PFSK-1 (cell line): ENCODE measurements around the gene COMMD6.

Source experiments
- FOXP2 ChIP-seq: optimal IDR thresholded peaks from 2 replicates; pipeline ENCODE3; 2011; ENCODE audit warnings: borderline replicate concordance, control low read depth, inconsistent platforms; ENCODE audit not compliant: insufficient read depth; ENCODE audit errors: extremely low read length, extremely low read depth
- POLR2AphosphoS5 ChIP-seq: IDR thresholded peaks from 2 replicates; pipeline ENCODE4 v1.6.1; 2012; ENCODE audit warnings: low read depth, mild to moderate bottlenecking, control low read depth, low read length, moderate library complexity
- SIN3A ChIP-seq: IDR thresholded peaks from 2 replicates; pipeline ENCODE4 v1.6.1; 2012; ENCODE audit warnings: mild to moderate bottlenecking, low read length, moderate library complexity, borderline replicate concordance; ENCODE audit not compliant: insufficient read depth
- TAF1 ChIP-seq: IDR thresholded peaks from 2 replicates; pipeline ENCODE4 v1.6.1; 2012; ENCODE audit warnings: low read length, control low read depth, borderline replicate concordance; ENCODE audit not compliant: insufficient read depth
- TF ChIP-seq, protein P1 (sequence below), 2 experiments: IDR thresholded peaks; 2 replicates each; pipeline versions ENCODE4 v1.6.1 to v1.8.0; 2011 to 2012; ENCODE audit warnings: low read depth in 2 of 2, low read length in 2 of 2, control low read depth in 1 of 2, inconsistent platforms in 1 of 2, mild to moderate bottlenecking in 1 of 2, moderate library complexity in 1 of 2; ENCODE audit not compliant: insufficient read depth in 1 of 2

DNA sequence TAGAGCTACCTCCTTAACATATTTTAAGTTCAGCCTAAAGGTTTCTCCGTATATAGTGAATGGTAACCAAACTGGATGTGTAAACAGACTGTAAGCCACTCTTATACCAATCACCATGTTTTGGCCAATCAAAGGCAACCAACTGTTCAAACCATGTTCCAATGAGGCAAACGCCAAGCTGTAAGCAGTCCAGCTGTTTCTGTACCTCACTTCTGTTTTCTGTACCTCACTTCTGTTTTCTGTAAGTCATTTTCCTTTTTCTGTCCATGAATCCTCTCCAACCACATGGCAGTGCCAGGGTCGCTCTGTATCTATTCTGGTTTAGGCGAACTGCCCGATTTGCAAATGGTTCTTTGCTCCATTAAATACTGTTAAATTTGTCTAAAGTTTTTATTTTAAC lies 24.4 kb downstream of the COMMD6 start:
- no peak for TF ChIP-seq SIN3A
- no peak for TF ChIP-seq TAF1
- TF ChIP-seq, protein P1, sequence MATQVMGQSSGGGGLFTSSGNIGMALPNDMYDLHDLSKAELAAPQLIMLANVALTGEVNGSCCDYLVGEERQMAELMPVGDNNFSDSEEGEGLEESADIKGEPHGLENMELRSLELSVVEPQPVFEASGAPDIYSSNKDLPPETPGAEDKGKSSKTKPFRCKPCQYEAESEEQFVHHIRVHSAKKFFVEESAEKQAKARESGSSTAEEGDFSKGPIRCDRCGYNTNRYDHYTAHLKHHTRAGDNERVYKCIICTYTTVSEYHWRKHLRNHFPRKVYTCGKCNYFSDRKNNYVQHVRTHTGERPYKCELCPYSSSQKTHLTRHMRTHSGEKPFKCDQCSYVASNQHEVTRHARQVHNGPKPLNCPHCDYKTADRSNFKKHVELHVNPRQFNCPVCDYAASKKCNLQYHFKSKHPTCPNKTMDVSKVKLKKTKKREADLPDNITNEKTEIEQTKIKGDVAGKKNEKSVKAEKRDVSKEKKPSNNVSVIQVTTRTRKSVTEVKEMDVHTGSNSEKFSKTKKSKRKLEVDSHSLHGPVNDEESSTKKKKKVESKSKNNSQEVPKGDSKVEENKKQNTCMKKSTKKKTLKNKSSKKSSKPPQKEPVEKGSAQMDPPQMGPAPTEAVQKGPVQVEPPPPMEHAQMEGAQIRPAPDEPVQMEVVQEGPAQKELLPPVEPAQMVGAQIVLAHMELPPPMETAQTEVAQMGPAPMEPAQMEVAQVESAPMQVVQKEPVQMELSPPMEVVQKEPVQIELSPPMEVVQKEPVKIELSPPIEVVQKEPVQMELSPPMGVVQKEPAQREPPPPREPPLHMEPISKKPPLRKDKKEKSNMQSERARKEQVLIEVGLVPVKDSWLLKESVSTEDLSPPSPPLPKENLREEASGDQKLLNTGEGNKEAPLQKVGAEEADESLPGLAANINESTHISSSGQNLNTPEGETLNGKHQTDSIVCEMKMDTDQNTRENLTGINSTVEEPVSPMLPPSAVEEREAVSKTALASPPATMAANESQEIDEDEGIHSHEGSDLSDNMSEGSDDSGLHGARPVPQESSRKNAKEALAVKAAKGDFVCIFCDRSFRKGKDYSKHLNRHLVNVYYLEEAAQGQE (IDR thresholded peaks at IDR 0.05; ENCODE audit: insufficient read depth in 1 of 2, low read depth in 2 of 2, low read length in 2 of 2), result no peak
- no peak for TF ChIP-seq POLR2AphosphoS5
- TF ChIP-seq FOXP2, result no peak
